ENCODE data around the gene ZNF784.

Gene ZNF784

DNA sequence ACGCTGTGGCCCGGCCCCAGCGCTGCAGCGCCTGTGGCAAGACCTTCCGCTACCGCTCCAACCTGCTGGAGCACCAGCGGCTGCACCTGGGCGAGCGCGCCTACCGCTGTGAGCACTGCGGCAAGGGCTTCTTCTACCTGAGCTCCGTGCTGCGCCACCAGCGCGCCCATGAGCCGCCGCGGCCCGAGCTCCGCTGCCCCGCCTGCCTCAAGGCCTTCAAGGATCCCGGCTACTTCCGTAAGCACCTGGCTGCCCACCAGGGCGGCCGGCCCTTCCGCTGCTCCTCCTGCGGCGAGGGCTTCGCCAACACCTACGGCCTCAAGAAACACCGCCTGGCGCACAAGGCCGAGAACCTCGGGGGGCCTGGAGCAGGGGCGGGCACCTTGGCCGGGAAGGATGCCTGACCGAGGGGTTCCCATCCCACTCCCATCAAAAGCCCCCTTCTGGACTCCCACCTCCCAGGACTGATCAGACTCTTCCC lies 7.9 kb downstream of the ZNF784 start:
- H3K9me3 ChIP-seq (ENCODE audit: control insufficient read depth, insufficient read depth, low read length): no peaks in the 10 kb centered on the region
- no peak overlapping the region for H3K9ac ChIP-seq (ENCODE audit: low read depth, low read length)
- no peak overlapping the region for H3K4me3 ChIP-seq (ENCODE audit: low read depth, low read length)
- no peaks in the 10 kb centered on the region for H3K4me1 ChIP-seq (ENCODE audit: control insufficient read depth, insufficient read depth, low read length)
- no peak overlapping the region for H3K27ac ChIP-seq (ENCODE audit: low read depth, low read length)
- H3K27me3 ChIP-seq (ENCODE audit: control insufficient read depth, insufficient read depth, low read length): no peaks in the 10 kb centered on the region
- H3K36me3 ChIP-seq (ENCODE audit: control insufficient read depth, insufficient read depth, low read length): peaks cover 34% of the 10 kb centered on the region

DNA sequence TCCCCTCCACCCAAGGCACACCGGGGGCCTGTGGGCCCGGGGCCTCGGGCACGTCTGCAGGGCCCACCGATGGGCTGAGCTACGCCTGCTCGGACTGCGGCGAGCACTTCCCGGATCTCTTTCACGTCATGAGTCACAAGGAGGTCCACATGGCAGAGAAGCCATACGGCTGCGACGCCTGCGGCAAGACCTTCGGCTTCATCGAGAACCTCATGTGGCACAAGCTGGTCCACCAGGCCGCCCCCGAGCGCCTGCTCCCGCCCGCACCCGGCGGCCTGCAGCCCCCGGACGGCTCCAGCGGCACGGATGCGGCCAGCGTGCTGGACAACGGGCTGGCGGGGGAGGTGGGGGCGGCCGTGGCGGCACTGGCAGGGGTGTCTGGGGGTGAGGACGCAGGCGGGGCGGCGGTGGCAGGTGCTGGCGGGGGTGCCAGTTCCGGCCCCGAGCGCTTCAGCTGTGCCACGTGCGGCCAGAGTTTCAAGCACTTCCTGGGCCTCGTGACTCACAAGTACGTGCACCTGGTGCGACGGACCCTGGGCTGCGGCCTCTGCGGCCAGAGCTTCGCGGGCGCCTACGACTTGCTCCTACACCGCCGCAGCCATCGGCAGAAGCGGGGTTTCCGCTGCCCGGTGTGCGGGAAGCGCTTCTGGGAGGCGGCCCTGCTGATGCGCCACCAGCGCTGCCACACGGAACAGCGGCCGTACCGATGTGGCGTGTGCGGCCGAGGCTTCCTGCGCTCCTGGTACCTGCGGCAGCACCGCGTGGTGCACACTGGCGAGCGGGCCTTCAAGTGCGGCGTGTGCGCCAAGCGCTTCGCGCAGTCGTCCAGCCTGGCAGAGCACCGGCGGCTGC lies 8.6 kb downstream of the ZNF784 start:
- H3K4me3 ChIP-seq (ENCODE audit: low read depth, low read length): no peak overlapping the region
- H3K9me3 ChIP-seq (ENCODE audit: control insufficient read depth, insufficient read depth, low read length): no peaks in the 10 kb centered on the region
- no peak overlapping the region for H3K9ac ChIP-seq (ENCODE audit: low read depth, low read length)
- no peaks in the 10 kb centered on the region for H3K27me3 ChIP-seq (ENCODE audit: control insufficient read depth, insufficient read depth, low read length)
- peaks cover 28% of the 10 kb centered on the region for H3K36me3 ChIP-seq (ENCODE audit: control insufficient read depth, insufficient read depth, low read length)
- no peak overlapping the region for H3K27ac ChIP-seq (ENCODE audit: low read depth, low read length)
- no peaks in the 10 kb centered on the region for H3K4me1 ChIP-seq (ENCODE audit: control insufficient read depth, insufficient read depth, low read length)

DNA sequence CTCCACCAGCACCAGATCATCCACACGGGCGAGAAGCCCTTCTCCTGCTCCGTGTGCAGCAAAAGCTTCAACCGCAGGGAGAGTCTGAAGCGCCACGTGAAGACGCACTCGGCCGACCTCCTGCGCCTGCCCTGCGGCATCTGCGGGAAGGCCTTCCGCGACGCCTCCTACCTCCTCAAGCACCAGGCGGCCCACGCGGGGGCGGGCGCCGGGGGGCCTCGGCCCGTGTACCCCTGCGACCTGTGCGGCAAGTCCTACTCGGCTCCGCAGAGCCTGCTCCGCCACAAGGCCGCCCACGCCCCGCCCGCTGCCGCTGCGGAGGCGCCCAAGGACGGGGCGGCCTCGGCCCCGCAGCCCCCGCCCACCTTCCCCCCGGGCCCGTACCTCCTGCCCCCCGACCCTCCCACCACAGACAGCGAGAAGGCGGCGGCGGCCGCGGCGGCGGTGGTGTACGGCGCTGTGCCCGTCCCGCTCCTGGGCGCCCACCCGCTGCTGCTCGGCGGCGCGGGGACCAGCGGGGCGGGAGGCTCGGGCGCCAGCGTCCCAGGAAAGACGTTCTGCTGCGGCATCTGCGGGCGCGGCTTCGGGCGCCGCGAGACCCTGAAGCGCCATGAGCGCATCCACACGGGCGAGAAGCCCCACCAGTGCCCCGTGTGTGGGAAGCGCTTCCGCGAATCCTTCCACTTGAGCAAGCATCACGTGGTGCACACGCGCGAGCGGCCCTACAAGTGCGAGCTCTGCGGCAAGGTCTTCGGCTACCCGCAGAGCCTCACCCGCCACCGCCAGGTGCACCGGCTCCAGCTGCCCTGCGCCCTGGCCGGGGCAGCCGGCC lies 9.4 kb downstream of the ZNF784 start:
- H3K9me3 ChIP-seq (ENCODE audit: control insufficient read depth, insufficient read depth, low read length): no peaks in the 10 kb centered on the region
- H3K27me3 ChIP-seq (ENCODE audit: control insufficient read depth, insufficient read depth, low read length): no peaks in the 10 kb centered on the region
- H3K27ac ChIP-seq (ENCODE audit: low read depth, low read length): no peak overlapping the region
- no peak overlapping the region for H3K9ac ChIP-seq (ENCODE audit: low read depth, low read length)
- H3K4me3 ChIP-seq (ENCODE audit: low read depth, low read length): no peak overlapping the region
- peaks cover 25% of the 10 kb centered on the region for H3K36me3 ChIP-seq (ENCODE audit: control insufficient read depth, insufficient read depth, low read length)
- H3K4me1 ChIP-seq (ENCODE audit: control insufficient read depth, insufficient read depth, low read length): no peaks in the 10 kb centered on the region

GRCh38 chr19:55613930-55614710 lies 10.2 kb downstream of the ZNF784 start:
- H3K36me3 ChIP-seq (ENCODE audit: control insufficient read depth, insufficient read depth, low read length): peaks cover 29% of the 10 kb centered on the region
- no peaks in the 10 kb centered on the region for H3K9me3 ChIP-seq (ENCODE audit: control insufficient read depth, insufficient read depth, low read length)
- no peak overlapping the region for H3K4me3 ChIP-seq (ENCODE audit: low read depth, low read length)
- no peak overlapping the region for H3K27ac ChIP-seq (ENCODE audit: low read depth, low read length)
- no peaks in the 10 kb centered on the region for H3K27me3 ChIP-seq (ENCODE audit: control insufficient read depth, insufficient read depth, low read length)
- no peak overlapping the region for H3K9ac ChIP-seq (ENCODE audit: low read depth, low read length)
- H3K4me1 ChIP-seq (ENCODE audit: control insufficient read depth, insufficient read depth, low read length): no peaks in the 10 kb centered on the region

GRCh38 chr19:55613396-55613795 lies 11.0 kb downstream of the ZNF784 start:
- no peaks in the 10 kb centered on the region for H3K4me1 ChIP-seq (ENCODE audit: control insufficient read depth, insufficient read depth, low read length)
- no peak overlapping the region for H3K27ac ChIP-seq (ENCODE audit: low read depth, low read length)
- H3K27me3 ChIP-seq (ENCODE audit: control insufficient read depth, insufficient read depth, low read length): no peaks in the 10 kb centered on the region
- no peak overlapping the region for H3K4me3 ChIP-seq (ENCODE audit: low read depth, low read length)
- no peak overlapping the region for H3K9ac ChIP-seq (ENCODE audit: low read depth, low read length)
- peaks cover 29% of the 10 kb centered on the region for H3K36me3 ChIP-seq (ENCODE audit: control insufficient read depth, insufficient read depth, low read length)
- H3K9me3 ChIP-seq (ENCODE audit: control insufficient read depth, insufficient read depth, low read length): no peaks in the 10 kb centered on the region

- no peaks in the 10 kb centered on the region for H3K4me1 ChIP-seq (ENCODE audit: control insufficient read depth, insufficient read depth, low read length)
- no peaks in the 10 kb centered on the region for H3K9me3 ChIP-seq (ENCODE audit: control insufficient read depth, insufficient read depth, low read length)
- H3K36me3 ChIP-seq (ENCODE audit: control insufficient read depth, insufficient read depth, low read length): peaks cover 25% of the 10 kb centered on the region
- no peaks in the 10 kb centered on the region for H3K27me3 ChIP-seq (ENCODE audit: control insufficient read depth, insufficient read depth, low read length)
- H3K9ac ChIP-seq (ENCODE audit: low read depth, low read length): no peak overlapping the region
- H3K27ac ChIP-seq (ENCODE audit: low read depth, low read length): no peak overlapping the region
- H3K4me3 ChIP-seq (ENCODE audit: low read depth, low read length): no peak overlapping the region
Observed at GRCh38 chr19:55611983-55612645, 12.3 kb downstream of the ZNF784 start.

- Histone ChIP-seq H3K4me3 (ENCODE audit: low read depth, low read length) (no peak overlapping the region), H3K9me3 (ENCODE audit: control insufficient read depth, insufficient read depth, low read length) (no peaks in the 10 kb centered on the region), H3K27me3 (ENCODE audit: control insufficient read depth, insufficient read depth, low read length) (no peaks in the 10 kb centered on the region), H3K36me3 (ENCODE audit: control insufficient read depth, insufficient read depth, low read length) (peaks cover 26% of the 10 kb centered on the region), H3K4me1 (ENCODE audit: control insufficient read depth, insufficient read depth, low read length) (peaks cover 6% of the 10 kb centered on the region), H3K27ac (ENCODE audit: low read depth, low read length) (no peak overlapping the region), H3K9ac (ENCODE audit: low read depth, low read length) (no peak overlapping the region)
Observed at GRCh38 chr19:55611300-55611982, 12.9 kb downstream of the ZNF784 start.

DNA sequence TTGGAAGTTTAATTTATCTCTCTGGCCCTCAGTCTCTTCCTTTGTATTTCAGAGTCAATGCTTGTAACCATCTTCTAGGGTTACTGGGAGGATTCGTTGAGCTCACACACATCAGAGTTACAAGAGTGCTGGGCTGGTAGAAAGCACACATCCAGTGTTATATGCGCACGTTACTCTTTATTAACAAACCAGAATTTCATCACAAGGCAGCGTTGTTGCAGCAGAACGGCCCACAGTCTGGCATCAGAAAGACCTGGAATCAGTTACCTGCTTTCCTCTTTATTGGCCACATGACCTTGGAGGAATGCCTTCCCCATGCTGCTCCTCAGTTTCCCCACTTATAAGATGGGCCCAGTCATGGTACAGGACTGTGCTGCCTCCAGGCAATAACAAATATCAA lies 15.0 kb downstream of the ZNF784 start:
- H3K9ac ChIP-seq (ENCODE audit: low read depth, low read length): no peak overlapping the region
- H3K36me3 ChIP-seq (ENCODE audit: control insufficient read depth, insufficient read depth, low read length): peaks cover 11% of the 10 kb centered on the region
- H3K4me1 ChIP-seq (ENCODE audit: control insufficient read depth, insufficient read depth, low read length): peaks cover 7% of the 10 kb centered on the region
- no peak overlapping the region for H3K27ac ChIP-seq (ENCODE audit: low read depth, low read length)
- no peaks in the 10 kb centered on the region for H3K9me3 ChIP-seq (ENCODE audit: control insufficient read depth, insufficient read depth, low read length)
- no peaks in the 10 kb centered on the region for H3K27me3 ChIP-seq (ENCODE audit: control insufficient read depth, insufficient read depth, low read length)
- no peak overlapping the region for H3K4me3 ChIP-seq (ENCODE audit: low read depth, low read length)

DNA sequence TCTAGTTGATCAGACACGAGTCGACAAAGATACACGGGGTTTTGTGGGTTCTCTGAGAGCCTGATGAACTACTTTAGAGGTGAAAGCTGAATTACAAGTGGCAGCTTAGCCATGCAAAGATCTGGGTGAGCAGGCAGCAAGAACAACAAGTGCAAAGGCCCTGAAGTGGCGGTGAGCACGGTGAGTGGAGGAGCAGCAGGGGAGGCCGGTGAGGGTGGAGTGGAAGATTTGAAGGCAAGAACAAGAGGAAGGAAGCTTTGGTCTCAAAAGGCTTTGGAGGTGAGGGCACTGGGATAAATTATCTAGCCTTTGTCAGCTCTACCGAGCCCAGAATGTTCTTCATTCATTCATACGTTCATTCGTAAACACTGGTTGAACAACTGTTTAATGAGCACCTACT lies 17.5 kb downstream of the ZNF784 start:
- no peak overlapping the region for H3K9ac ChIP-seq (ENCODE audit: low read depth, low read length)

DNA sequence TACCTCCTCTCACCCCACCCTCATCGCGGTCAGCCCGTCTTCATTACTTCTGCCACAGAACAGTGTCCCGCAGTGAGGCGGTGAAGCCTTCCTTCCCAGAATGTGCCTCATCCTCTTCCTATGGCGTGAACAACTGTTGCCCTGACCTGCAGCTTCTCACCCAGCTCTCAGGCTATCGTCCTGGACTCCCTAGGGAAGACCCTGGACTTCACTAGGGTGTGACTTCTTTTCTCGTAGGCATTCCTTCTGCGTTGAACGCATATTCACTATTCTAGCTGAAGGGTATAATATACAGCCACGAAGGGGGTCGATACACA lies 17.9 kb downstream of the ZNF784 start:
- peak overlapping the region; percentile 82 for H3K4me3 ChIP-seq (ENCODE audit: low read depth, low read length)
- H3K27me3 ChIP-seq (ENCODE audit: control insufficient read depth, insufficient read depth, low read length): no peaks in the 10 kb centered on the region
- peaks cover 11% of the 10 kb centered on the region for H3K36me3 ChIP-seq (ENCODE audit: control insufficient read depth, insufficient read depth, low read length)
- peaks cover 7% of the 10 kb centered on the region for H3K4me1 ChIP-seq (ENCODE audit: control insufficient read depth, insufficient read depth, low read length)
- H3K9me3 ChIP-seq (ENCODE audit: control insufficient read depth, insufficient read depth, low read length): no peaks in the 10 kb centered on the region
- peak overlapping the region; percentile 95 for H3K27ac ChIP-seq (ENCODE audit: low read depth, low read length)
- H3K9ac ChIP-seq (ENCODE audit: low read depth, low read length): no peak overlapping the region

More for the DNA sequence above, 17.5 kb downstream of the ZNF784 start:
- H3K27ac ChIP-seq (ENCODE audit: low read depth, low read length): peak overlapping the region; percentile 95
- peaks cover 7% of the 10 kb centered on the region for H3K4me1 ChIP-seq (ENCODE audit: control insufficient read depth, insufficient read depth, low read length)
- peaks cover 11% of the 10 kb centered on the region for H3K36me3 ChIP-seq (ENCODE audit: control insufficient read depth, insufficient read depth, low read length)
- H3K9me3 ChIP-seq (ENCODE audit: control insufficient read depth, insufficient read depth, low read length): no peaks in the 10 kb centered on the region
- peak overlapping the region; percentile 82 for H3K4me3 ChIP-seq (ENCODE audit: low read depth, low read length)
- H3K27me3 ChIP-seq (ENCODE audit: control insufficient read depth, insufficient read depth, low read length): no peaks in the 10 kb centered on the region

All from HUES48 (cell line).